K562 (cell line): ENCODE measurements around the gene WWP2. TPM values are rescaled to one million over a fixed set of nuclear protein-coding genes. Genes with fewer than 3 reads are reported as not detected.

Source experiments
- ADNP ChIP-seq: fragments of 200-800 bp; sonication (Bioruptor generic); IDR thresholded peaks from 2 replicates; pipeline ENCODE4 v1.6.1; 2016; ENCODE audit warnings: missing genetic modification characterization, missing compliant biosample characterization
- CREBBP ChIP-seq: IDR thresholded peaks from one replicate; pipeline ENCODE4 v1.6.1; 2012; ENCODE audit warnings: low read depth, mild to moderate bottlenecking, control low read depth, inconsistent platforms, low read length
- DACH1 ChIP-seq: fragments of 450-650 bp; IDR thresholded peaks from 2 replicates; pipeline ENCODE4 v1.6.1; 2018; ENCODE audit not compliant: partially characterized antibody
- E2F8 ChIP-seq: fragments of 450-650 bp; IDR thresholded peaks from 2 replicates; pipeline ENCODE4 v1.7.1; 2018; ENCODE audit warnings: mild to moderate bottlenecking, low read depth; ENCODE audit not compliant: partially characterized antibody
- EGR1 ChIP-seq: fragments of 450-650 bp; conservative IDR thresholded peaks from 2 replicates; pipeline ENCODE4 v1.6.1; 2017; ENCODE audit warnings: mild to moderate bottlenecking
- HDAC1 ChIP-seq, 2 experiments: fragments of 450-650 bp; IDR thresholded peaks; 2 replicates each; pipeline ENCODE4 v1.6.1; 2016 to 2017; ENCODE audit warnings: inconsistent platforms in 1 of 2, mild to moderate bottlenecking in 1 of 2, moderate library complexity in 1 of 2
- HDAC6 ChIP-seq: IDR thresholded peaks from 2 replicates; pipeline ENCODE4 v1.6.1; 2012; ENCODE audit warnings: low read depth, mild to moderate bottlenecking, control low read depth, inconsistent platforms, low read length, moderate library complexity
- HMG20A ChIP-seq: fragments of 450-650 bp; formaldehyde crosslinking; conservative IDR thresholded peaks from 2 replicates; pipeline ENCODE4 v1.4.0; 2020; ENCODE audit warnings: mild to moderate bottlenecking, mixed read lengths
- ILK ChIP-seq: fragments of 450-650 bp; IDR thresholded peaks from 2 replicates; pipeline ENCODE4 v1.6.1; 2016; ENCODE audit warnings: missing genetic modification characterization, low read depth, mild to moderate bottlenecking, missing compliant biosample characterization, moderate library complexity, borderline replicate concordance
- MEF2D ChIP-seq: conservative IDR thresholded peaks from 2 replicates; pipeline ENCODE4 v1.6.1; 2016; ENCODE audit warnings: low read depth, missing genetic modification characterization, missing compliant biosample characterization
- NFE2L1 ChIP-seq: fragments of 450-650 bp; IDR thresholded peaks from 2 replicates; pipeline ENCODE4 v1.6.1; 2016; ENCODE audit warnings: missing genetic modification characterization, low read depth, mild to moderate bottlenecking, missing compliant biosample characterization, moderate library complexity, borderline replicate concordance
- OTX1 ChIP-seq: fragments of 450-650 bp; formaldehyde crosslinking; IDR thresholded peaks from 2 replicates; pipeline ENCODE4 v1.4.0; 2022; ENCODE audit warnings: mild to moderate bottlenecking
- PPARD ChIP-seq: fragments of 250-450 bp; sonication (Bioruptor Pico); IDR thresholded peaks from 2 replicates; pipeline ENCODE4 v1.8.0; 2022; ENCODE audit warnings: inconsistent platforms, mild to moderate bottlenecking, moderate library complexity
- SIN3B ChIP-seq: fragments of 450-650 bp; IDR thresholded peaks from 2 replicates; pipeline ENCODE4 v1.6.1; 2017; ENCODE audit warnings: low read depth, mild to moderate bottlenecking, moderate library complexity
- SLC30A9 ChIP-seq: fragments of 250-450 bp; sonication (Bioruptor Pico); IDR thresholded peaks from 2 replicates; pipeline ENCODE4 v1.8.0; 2022; ENCODE audit warnings: mild to moderate bottlenecking, moderate library complexity
- SMARCE1 ChIP-seq: fragments of 450-650 bp; IDR thresholded peaks from 2 replicates; pipeline ENCODE4 v1.7.1; 2016; ENCODE audit warnings: mild to moderate bottlenecking
- polyA plus RNA-seq, 8 experiments: library from polyadenylated mRNA; depleted of rRNA in 4 of 8; stranded (reverse) in 5 of 8; unstranded in 3 of 8; fragments of >200 nt; fragmentation: Nextera tagmentation in 2 of 8; fragmentation: Illumina TruSeq in 1 of 8; extraction: Ambion mirVana in 2 of 8; extraction: Trizol in 1 of 8; gene quantifications; 2 replicates each; pipeline versions ENCODE4 v1.2.1 to v1.2.3, GENCODE V29; 2011 to 2014; ENCODE audit warnings: inconsistent platforms in 1 of 8, missing spikeins in 1 of 8
- total RNA-seq, 7 experiments: library from RNA; depleted of rRNA in 6 of 7; stranded (reverse); fragments of >200 nt in 6 of 7; fragmentation: Illumina TruSeq in 2 of 7; extraction: Trizol in 2 of 7; gene quantifications; 2 replicates each; pipeline versions ENCODE4 v1.2.1 to v1.2.3, GENCODE V29; 2011 to 2021; ENCODE audit warnings: low replicate concordance in 1 of 7

WWP2 gene
- total and polyA plus RNA-seq, 9 of the 15 experiments (the other 6 are each of a cell fraction or from before 2014, with no cell fraction given): 1.9 to 34.4 (median 14.6) TPM

- TF ChIP-seq EGR1 (0 out of 2 replicates have a peak, but pooled peaks have one; percentile 7), HDAC6 (no peak), PPARD (CRISPR knock-in tag) (no peak), E2F8 (no peak), NFE2L1 (tag) (peak; percentile 99), ADNP (tag) (no peak), ILK (tag) (no peak), SMARCE1 (peak; percentile 86), DACH1 (no peak), HMG20A (no peak), OTX1 (CRISPR knock-in tag) (no peak), SIN3B (no peak), SLC30A9 (CRISPR knock-in tag) (no peak), CREBBP (no peak), HDAC1 (IDR thresholded peaks at IDR 0.05) (peak in 1 of 2 experiments; percentile 74; a peak in 1 of 4 replicates), MEF2D (tag) (no peak)
Measured at GRCh38 chr16:69726313-69727060, 35.6 kb upstream of the WWP2 start, which contains the start of gene NQO1 (continued).
